Kidney tubule cell (primary cell): ENCODE data around the gene BGN.

ENCODE experiments used
- DNase-seq: peaks from one replicate; pipeline ENCODE4 v3.0.0-alpha.2; 2018; ENCODE audit warnings: low spot score

BGN gene

GRCh38 chrX:153494541-153495361, at the start of gene BGN:
Gene BGN (plus strand): TSS chrX:153494980. CDS start chrX:153504632, 9,652 bp downstream.
- no peak for DNase-seq

GRCh38 chrX:153445106-153445855, 49.5 kb upstream of the BGN start:
- no peak for DNase-seq

DNA sequence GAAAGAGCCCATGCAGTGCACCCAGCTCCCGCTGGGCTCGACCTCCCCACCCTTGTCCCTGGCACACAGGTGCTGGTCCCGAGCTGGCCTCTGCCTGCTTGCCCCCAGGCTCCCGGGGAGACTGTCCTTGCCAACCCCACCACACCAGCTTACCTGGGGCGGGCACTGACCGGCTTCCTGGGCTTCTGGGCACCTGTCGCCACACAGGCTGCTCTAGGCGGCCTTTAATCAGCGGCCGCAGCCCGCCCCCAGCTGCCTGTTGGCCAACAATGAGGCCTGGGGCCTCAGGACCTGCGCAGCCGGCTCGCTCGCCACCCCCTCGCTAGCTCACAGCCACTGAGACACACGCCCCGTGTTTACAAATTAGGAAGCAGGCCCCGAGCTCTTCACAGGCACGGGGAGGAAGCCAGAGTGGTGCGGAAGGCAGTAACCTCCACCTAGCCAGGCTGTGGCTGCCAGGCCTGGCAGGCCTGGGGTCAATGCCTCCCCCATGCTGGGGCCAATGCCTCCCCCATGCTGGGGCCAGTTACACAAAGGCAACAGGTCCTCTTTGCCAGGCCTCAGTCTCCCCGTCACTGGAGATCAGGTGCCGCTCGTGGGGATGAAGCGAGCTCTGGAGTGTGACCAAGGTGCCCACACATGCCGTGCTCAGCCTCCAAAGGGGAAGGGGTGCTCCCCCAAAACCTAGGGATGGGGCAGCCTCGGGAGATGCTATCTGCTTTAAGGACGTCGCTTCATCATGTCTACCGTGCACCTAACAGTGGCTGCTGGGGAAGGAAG, 48.7 kb upstream of the BGN start, which contains the start of gene TREX2:
Gene TREX2 (minus strand): TSS at position 201 of the 780 bp plus-strand sequence. CDS start 626 bp downstream, outside the sequence.
- no peak for DNase-seq

DNA sequence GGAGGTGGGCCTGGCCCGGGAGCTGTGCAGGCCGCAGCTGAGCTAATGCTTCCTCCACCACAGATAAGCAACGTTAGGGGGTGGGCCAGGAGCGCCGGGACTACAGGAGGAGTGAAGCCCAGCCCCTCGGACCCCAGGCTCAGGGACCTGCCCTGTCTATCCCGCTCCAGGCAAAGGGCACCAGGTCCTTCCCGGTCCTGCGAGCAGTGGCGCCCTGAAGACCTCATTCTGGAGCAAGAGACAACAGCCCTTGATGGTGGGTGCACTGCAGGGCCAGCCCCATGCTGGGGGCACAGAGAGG, 48.2 kb upstream of the BGN start:
- DNase-seq, result no peak

DNA sequence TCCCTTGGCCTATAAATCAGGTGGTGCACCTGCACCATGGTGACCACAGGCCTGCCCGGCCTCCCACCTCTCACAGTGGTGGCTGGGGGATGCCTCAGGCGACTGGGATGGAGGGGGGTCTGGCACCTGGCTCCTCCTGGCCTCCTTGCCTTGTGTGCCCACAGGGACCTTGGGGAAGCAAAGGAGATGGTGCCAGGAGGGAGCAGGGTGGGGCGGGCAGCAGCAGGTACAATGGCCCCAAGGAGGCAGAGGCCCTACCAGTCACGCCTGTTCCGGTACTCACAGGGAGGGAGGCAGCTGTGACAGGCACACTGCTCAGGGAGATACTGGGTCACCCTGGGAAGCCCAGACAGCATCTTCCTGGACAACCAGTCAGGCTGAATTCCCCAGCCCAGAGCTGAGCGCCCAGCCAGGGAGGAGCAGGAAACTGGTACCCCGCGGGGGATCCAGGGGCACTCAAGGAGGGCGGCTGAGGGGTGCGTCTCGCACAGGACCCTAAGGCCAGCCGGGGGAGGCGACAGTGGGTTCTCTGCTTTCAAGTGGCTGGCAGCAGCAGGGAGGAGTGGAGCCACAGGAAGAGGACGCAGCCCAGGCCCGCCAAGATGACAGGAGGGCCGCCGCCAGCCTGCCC, 47.7 kb upstream of the BGN start:
- no peak for DNase-seq

DNA sequence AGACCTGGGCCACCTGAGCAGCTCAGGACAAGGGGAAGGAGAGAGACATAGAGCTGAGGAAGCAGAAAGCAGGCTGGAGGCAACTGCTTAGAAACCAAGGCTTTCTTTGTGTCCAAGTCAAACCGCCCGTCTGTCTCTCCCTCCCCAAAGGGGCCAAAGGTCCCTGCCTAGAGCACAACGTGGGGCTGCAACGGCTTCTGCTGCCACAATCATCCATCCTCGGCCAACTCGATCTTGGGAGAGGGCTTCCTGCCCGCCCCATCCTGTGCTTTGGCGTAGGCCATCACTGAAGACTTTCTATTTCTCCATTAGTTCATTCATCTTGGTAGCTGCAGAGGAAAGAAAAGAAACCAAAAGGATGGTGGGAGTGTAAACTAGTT, 47.2 kb upstream of the BGN start:
- DNase-seq, result no peak

- no peak for DNase-seq
Measured at GRCh38 chrX:153448556-153449367, 46.0 kb upstream of the BGN start.

GRCh38 chrX:153449368-153450113, 45.2 kb upstream of the BGN start:
- DNase-seq, result no peak

- DNase-seq, result no peak
Measured at GRCh38 chrX:153450114-153450948, 44.4 kb upstream of the BGN start.

GRCh38 chrX:153450949-153451277, 43.9 kb upstream of the BGN start:
- no peak for DNase-seq

DNA sequence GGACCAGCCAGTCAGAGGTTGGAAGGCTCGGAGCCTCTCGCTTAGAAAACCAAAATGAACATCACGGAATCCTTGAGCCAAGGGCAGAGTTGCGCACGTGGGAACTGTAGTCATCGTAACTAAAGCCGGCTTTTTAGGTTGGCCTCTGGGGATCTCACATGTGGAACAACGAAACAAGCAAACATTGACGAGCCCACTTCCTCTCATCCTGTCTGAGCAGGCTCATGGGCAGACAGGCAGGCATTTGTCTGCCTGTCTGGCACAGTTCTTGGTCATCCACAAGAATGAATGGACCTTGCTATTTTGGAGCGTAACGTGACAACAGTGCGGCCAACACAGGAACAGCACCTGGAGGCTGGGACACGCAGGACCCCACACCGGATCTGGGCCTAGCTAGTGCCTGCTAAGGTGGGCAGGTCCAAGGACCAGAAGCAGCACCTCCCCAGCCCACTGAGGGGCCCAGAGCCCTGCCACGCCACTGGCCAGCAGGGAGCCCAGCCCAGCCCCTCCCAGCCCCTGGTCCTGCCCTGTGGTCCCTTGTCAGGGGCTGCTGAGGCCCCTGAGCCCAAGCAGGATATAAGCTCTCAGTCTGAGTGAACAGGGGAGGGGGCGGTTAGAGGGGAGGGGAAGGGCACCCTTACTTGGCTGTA, 39.8 kb upstream of the BGN start:
- no peak for DNase-seq

DNA sequence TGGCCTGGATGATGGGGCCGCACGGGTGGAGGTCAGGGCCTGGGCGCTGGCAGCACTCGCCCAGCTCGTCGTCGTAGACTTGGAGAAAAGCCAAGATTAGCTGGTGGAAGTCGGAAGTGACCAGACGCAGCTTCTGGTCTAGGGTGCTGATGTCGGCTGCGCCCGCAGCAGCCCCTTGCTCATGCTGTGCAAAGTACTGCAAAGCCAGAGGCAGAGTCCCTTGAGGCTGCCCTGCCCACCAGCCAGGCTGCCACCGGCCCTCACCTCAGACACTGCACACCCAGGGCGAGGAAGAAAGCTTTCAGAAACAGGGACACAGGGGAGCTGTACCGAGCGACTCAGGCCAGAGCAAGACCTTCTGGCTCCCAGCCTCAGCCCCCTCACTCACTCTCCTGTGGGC, 39.2 kb upstream of the BGN start:
- no peak for DNase-seq

- no peak for DNase-seq
Measured at GRCh38 chrX:153456161-153456560, 38.6 kb upstream of the BGN start.

DNA sequence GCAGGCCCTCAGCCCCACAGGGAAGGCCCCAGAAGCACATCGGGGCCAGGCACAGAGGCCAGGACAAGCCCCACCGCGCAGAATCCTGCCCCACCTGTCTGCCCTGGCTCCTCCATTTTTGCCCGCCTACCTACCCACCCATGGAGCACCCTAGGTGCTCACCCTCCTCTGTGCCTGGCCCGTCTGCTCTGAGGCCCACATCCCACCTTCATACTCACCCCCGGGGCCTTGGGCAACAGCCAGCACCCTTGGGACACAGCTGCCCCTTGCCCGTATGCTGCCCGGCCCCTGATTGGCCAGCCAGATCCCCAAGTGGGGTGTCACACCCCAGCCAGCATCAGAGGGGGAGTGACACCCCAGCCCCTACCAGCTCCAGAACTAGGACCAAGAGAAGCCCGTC, 38.1 kb upstream of the BGN start:
- no peak for DNase-seq

DNA sequence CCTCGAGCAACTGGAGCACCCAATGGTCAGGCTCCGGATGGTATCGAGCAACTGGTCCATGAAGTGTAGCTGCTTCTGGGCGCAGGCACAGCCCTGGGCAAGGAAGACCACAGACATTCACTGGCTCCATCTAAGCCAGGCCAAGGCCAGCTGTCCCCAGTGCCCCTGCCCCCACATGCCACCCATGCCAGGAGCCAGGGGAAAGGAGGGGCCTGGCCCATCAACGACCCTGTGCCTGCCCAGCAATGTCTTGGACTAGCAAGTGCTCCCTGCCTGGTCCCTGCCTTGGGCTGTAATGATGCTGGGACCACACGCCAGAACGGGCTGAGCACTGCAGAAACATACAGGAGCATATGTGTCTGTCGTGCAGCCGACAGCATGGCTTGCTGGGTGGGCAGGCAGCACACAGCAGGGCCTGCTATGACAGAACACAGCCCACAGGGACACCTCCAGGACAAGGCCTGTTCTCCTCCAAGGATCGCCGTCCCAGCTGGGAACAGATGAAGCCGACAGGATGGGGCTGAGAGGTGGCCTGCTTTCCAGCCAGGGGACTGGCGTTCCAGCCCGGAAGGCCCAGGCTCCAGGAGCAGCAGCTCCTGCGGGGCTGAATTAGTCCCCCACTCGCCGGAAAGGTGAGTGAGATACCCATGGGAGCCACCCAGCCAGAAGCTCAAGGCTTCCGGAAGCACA, 37.5 kb upstream of the BGN start:
- no peak for DNase-seq

DNA sequence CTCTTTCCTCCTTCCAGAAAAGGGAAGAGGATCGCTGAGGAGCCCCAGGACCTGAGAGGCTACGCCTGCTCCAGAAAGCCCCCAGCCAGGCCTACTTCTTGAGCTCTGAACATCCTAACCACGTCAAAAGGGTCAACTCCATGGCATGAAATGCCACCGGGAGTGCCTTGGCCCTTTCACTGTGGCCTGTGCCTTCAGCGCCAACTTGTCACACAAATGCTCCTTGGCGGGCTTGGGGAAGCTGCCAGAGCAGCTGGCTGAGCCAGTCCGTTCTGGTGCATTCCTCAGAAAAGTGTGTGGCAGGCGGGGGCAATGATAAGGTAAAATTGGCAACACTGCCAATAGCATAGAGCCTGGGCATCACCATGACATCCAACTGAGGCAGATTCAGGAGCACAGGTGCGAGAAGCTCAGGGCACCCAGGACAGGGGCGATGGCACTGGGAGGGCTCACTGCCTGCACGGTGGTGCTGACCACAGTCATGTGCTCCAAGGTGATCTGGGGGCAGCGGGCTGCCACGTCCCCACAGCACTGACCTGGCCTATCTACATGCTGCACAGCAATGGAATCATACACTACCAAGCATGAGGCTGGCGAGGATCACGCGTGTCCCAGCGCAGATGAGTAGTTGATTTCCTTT, 36.8 kb upstream of the BGN start:
- DNase-seq, result no peak

DNA sequence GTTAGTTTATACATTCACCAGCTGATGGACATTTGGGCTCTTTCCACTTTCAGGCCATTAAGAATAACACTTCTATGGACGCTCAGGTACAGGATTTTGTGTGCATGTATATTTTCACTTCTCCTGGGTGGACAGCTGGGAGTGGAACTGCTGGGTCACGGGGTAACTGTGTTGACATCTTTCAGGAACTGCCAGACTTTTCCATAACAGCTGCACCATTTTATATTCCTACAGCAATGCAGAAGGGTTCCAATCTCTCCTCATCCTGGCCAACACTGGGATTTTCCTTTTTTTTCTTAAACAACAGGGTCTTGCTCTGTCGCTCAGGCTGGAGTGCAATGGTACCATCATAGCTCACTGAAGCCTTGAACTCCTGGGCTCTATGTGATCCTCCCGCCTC, 36.3 kb upstream of the BGN start:
- no peak for DNase-seq

- DNase-seq, result peak; percentile 63
Measured at GRCh38 chrX:153459986-153460385, 34.8 kb upstream of the BGN start.
